Tibial nerve (tissue), 3 donors: ENCODE data around the gene AGFG2.

Source experiments
- POLR2A ChIP-seq, 2 donors: fragments of 450-650 bp; IDR thresholded peaks; one replicate each; pipeline ENCODE4 v1.6.1; 2017; ENCODE audit warnings: antibody characterized with exemption in 2 of 2, mild to moderate bottlenecking in 2 of 2, moderate library complexity in 2 of 2
- TF ChIP-seq, protein P1 (sequence below), 5 experiments: fragments of 200-600 bp in 3 of 5; fragments of 450-650 bp in 2 of 5; sonication (generic) in 3 of 5; IDR thresholded peaks; one replicate each; pipeline ENCODE4 v1.5.1; 2016 to 2019; ENCODE audit warnings: antibody characterized with exemption in 5 of 5, mild to moderate bottlenecking in 3 of 5, moderate library complexity in 2 of 5

GRCh38 chr7:100544386-100544785 lies 5.4 kb downstream of the AGFG2 start:
- TF ChIP-seq, protein P1, sequence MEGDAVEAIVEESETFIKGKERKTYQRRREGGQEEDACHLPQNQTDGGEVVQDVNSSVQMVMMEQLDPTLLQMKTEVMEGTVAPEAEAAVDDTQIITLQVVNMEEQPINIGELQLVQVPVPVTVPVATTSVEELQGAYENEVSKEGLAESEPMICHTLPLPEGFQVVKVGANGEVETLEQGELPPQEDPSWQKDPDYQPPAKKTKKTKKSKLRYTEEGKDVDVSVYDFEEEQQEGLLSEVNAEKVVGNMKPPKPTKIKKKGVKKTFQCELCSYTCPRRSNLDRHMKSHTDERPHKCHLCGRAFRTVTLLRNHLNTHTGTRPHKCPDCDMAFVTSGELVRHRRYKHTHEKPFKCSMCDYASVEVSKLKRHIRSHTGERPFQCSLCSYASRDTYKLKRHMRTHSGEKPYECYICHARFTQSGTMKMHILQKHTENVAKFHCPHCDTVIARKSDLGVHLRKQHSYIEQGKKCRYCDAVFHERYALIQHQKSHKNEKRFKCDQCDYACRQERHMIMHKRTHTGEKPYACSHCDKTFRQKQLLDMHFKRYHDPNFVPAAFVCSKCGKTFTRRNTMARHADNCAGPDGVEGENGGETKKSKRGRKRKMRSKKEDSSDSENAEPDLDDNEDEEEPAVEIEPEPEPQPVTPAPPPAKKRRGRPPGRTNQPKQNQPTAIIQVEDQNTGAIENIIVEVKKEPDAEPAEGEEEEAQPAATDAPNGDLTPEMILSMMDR (IDR thresholded peaks at IDR 0.05) = no peak
- no peak for TF ChIP-seq POLR2A (IDR thresholded peaks at IDR 0.05)
